K562 (cell line): ENCODE data around the gene GYG1.

ENCODE experiments used
- CBX2 ChIP-seq: fragments of 200-600 bp; sonication (generic); IDR thresholded peaks from one replicate; pipeline ENCODE4 v1.6.1; 2012; ENCODE audit warnings: mild to moderate bottlenecking, low read length, inconsistent platforms; ENCODE audit not compliant: insufficient read depth, poor library complexity, severe bottlenecking
- EP300 ChIP-seq: IDR thresholded peaks from 2 replicates; pipeline ENCODE4 v1.6.1; 2012; ENCODE audit warnings: low read length, improper control_type of control experiment
- EP400 ChIP-seq: fragments of 450-650 bp; IDR thresholded peaks from 2 replicates; pipeline ENCODE4 v1.6.1; 2017; ENCODE audit warnings: antibody characterized with exemption, mild to moderate bottlenecking, moderate library complexity
- KAT7 ChIP-seq: sonication (generic); formaldehyde crosslinking; IDR thresholded peaks from 2 replicates; pipeline ENCODE4 v1.8.0; 2022; ENCODE audit warnings: missing genetic modification reagents, mild to moderate bottlenecking, borderline replicate concordance
- SMAD2 ChIP-seq: fragments of 150-350 bp; IDR thresholded peaks from 2 replicates; pipeline ENCODE4 v1.6.1; 2014; ENCODE audit warnings: low read depth, mild to moderate bottlenecking, low read length
- SP2 ChIP-seq: IDR thresholded peaks from 2 replicates; pipeline ENCODE4 v1.6.1; 2011; ENCODE audit warnings: mild to moderate bottlenecking, low read depth, low read length, moderate library complexity; ENCODE audit not compliant: poor library complexity, severe bottlenecking; ENCODE audit errors: extremely low read depth
- TCF7L2 ChIP-seq: fragments of 150-350 bp; IDR thresholded peaks from 2 replicates; pipeline ENCODE4 v1.6.1; 2016; ENCODE audit warnings: low read depth, mild to moderate bottlenecking, low read length, moderate library complexity
- ZNF140 ChIP-seq: fragments of 250-450 bp; sonication (Bioruptor Pico); IDR thresholded peaks from 2 replicates; pipeline ENCODE4 v1.8.0; 2021; ENCODE audit warnings: moderate library complexity, mild to moderate bottlenecking, inconsistent platforms
- ZNF311 ChIP-seq: fragments of 250-450 bp; sonication (Bioruptor Pico); IDR thresholded peaks from 2 replicates; pipeline ENCODE4 v1.4.0; 2020; ENCODE audit warnings: mild to moderate bottlenecking, moderate library complexity
- TF ChIP-seq, protein P1 (sequence below), 3 experiments: IDR thresholded peaks in 2 of 3; conservative IDR thresholded peaks in 1 of 3; 2 replicates each; pipeline ENCODE4 v1.5.1; 2011 to 2012; ENCODE audit warnings: low read length in 3 of 3, mild to moderate bottlenecking in 3 of 3, control low read depth in 2 of 3, improper control_type of control experiment in 1 of 3, inconsistent platforms in 1 of 3, low read depth in 1 of 3, mixed read lengths in 1 of 3, moderate library complexity in 1 of 3; ENCODE audit not compliant: insufficient read depth in 2 of 3
- TF ChIP-seq, protein P2 (sequence below): fragments of 150-350 bp; IDR thresholded peaks from 2 replicates; pipeline ENCODE4 v1.6.1; 2014; ENCODE audit warnings: low read depth, mild to moderate bottlenecking, low read length, borderline replicate concordance
- TF ChIP-seq, protein P3 (sequence below): sonication (generic); formaldehyde crosslinking; IDR thresholded peaks from 2 replicates; pipeline ENCODE4 v1.8.0; 2022; ENCODE audit warnings: mild to moderate bottlenecking, missing genetic modification reagents, borderline replicate concordance
- TF ChIP-seq, protein P4 (sequence below), 2 experiments: fragments of 450-650 bp; formaldehyde crosslinking in 1 of 2; IDR thresholded peaks; 2 replicates each; pipeline versions ENCODE4 v1.4.0 to v1.6.1; 2014 to 2020; ENCODE audit warnings: mild to moderate bottlenecking in 2 of 2, borderline replicate concordance in 1 of 2, low read depth in 1 of 2

DNA sequence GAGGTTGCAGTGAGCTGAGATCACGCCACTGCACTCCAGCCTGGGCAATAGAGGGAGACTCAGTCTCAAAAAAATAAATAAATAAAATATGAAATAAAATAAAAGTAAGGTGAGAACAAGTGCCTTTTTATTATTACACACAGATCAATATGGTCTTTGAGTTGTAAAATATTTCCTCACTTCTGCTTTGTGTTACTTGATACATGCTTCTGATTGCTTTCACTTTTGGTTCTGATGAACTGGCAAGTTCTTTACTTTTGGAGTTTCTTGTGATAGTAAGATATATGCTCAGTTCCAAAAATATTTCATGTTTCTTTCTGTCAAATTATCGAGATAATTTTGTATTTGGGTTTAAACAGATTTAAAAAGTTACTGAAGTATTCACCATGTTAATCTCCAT is 16.6 kb upstream of the GYG1 start:
- TF ChIP-seq, protein P1, sequence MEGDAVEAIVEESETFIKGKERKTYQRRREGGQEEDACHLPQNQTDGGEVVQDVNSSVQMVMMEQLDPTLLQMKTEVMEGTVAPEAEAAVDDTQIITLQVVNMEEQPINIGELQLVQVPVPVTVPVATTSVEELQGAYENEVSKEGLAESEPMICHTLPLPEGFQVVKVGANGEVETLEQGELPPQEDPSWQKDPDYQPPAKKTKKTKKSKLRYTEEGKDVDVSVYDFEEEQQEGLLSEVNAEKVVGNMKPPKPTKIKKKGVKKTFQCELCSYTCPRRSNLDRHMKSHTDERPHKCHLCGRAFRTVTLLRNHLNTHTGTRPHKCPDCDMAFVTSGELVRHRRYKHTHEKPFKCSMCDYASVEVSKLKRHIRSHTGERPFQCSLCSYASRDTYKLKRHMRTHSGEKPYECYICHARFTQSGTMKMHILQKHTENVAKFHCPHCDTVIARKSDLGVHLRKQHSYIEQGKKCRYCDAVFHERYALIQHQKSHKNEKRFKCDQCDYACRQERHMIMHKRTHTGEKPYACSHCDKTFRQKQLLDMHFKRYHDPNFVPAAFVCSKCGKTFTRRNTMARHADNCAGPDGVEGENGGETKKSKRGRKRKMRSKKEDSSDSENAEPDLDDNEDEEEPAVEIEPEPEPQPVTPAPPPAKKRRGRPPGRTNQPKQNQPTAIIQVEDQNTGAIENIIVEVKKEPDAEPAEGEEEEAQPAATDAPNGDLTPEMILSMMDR (IDR thresholded peaks at IDR 0.05 in 2 of 3, conservative IDR thresholded peaks at IDR 0.05 in 1 of 3; ENCODE audit: insufficient read depth in 2 of 3, low read depth in 1 of 3, low read length in 3 of 3) = no peak
- TF ChIP-seq CBX2 = no peak
- TF ChIP-seq, protein P2, sequence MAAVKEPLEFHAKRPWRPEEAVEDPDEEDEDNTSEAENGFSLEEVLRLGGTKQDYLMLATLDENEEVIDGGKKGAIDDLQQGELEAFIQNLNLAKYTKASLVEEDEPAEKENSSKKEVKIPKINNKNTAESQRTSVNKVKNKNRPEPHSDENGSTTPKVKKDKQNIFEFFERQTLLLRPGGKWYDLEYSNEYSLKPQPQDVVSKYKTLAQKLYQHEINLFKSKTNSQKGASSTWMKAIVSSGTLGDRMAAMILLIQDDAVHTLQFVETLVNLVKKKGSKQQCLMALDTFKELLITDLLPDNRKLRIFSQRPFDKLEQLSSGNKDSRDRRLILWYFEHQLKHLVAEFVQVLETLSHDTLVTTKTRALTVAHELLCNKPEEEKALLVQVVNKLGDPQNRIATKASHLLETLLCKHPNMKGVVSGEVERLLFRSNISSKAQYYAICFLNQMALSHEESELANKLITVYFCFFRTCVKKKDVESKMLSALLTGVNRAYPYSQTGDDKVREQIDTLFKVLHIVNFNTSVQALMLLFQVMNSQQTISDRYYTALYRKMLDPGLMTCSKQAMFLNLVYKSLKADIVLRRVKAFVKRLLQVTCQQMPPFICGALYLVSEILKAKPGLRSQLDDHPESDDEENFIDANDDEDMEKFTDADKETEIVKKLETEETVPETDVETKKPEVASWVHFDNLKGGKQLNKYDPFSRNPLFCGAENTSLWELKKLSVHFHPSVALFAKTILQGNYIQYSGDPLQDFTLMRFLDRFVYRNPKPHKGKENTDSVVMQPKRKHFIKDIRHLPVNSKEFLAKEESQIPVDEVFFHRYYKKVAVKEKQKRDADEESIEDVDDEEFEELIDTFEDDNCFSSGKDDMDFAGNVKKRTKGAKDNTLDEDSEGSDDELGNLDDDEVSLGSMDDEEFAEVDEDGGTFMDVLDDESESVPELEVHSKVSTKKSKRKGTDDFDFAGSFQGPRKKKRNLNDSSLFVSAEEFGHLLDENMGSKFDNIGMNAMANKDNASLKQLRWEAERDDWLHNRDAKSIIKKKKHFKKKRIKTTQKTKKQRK = no peak
- no peak for TF ChIP-seq SMAD2
- TF ChIP-seq, protein P3, sequence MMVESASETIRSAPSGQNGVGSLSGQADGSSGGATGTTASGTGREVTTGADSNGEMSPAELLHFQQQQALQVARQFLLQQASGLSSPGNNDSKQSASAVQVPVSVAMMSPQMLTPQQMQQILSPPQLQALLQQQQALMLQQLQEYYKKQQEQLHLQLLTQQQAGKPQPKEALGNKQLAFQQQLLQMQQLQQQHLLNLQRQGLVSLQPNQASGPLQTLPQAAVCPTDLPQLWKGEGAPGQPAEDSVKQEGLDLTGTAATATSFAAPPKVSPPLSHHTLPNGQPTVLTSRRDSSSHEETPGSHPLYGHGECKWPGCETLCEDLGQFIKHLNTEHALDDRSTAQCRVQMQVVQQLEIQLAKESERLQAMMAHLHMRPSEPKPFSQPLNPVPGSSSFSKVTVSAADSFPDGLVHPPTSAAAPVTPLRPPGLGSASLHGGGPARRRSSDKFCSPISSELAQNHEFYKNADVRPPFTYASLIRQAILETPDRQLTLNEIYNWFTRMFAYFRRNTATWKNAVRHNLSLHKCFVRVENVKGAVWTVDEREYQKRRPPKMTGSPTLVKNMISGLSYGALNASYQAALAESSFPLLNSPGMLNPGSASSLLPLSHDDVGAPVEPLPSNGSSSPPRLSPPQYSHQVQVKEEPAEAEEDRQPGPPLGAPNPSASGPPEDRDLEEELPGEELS (CRISPR knock-in tag) = no peak
- no peak for TF ChIP-seq EP300
- no peak for TF ChIP-seq ZNF311 (CRISPR knock-in tag)
- TF ChIP-seq SP2 = no peak
- TF ChIP-seq ZNF140 (CRISPR knock-in tag) = no peak
- TF ChIP-seq TCF7L2 = no peak
- no peak for TF ChIP-seq EP400
- no peak for TF ChIP-seq KAT7 (CRISPR knock-in tag)
- TF ChIP-seq, protein P4, sequence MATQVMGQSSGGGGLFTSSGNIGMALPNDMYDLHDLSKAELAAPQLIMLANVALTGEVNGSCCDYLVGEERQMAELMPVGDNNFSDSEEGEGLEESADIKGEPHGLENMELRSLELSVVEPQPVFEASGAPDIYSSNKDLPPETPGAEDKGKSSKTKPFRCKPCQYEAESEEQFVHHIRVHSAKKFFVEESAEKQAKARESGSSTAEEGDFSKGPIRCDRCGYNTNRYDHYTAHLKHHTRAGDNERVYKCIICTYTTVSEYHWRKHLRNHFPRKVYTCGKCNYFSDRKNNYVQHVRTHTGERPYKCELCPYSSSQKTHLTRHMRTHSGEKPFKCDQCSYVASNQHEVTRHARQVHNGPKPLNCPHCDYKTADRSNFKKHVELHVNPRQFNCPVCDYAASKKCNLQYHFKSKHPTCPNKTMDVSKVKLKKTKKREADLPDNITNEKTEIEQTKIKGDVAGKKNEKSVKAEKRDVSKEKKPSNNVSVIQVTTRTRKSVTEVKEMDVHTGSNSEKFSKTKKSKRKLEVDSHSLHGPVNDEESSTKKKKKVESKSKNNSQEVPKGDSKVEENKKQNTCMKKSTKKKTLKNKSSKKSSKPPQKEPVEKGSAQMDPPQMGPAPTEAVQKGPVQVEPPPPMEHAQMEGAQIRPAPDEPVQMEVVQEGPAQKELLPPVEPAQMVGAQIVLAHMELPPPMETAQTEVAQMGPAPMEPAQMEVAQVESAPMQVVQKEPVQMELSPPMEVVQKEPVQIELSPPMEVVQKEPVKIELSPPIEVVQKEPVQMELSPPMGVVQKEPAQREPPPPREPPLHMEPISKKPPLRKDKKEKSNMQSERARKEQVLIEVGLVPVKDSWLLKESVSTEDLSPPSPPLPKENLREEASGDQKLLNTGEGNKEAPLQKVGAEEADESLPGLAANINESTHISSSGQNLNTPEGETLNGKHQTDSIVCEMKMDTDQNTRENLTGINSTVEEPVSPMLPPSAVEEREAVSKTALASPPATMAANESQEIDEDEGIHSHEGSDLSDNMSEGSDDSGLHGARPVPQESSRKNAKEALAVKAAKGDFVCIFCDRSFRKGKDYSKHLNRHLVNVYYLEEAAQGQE (IDR thresholded peaks at IDR 0.05; ENCODE audit: borderline replicate concordance) = no peak
- TF ChIP-seq, protein P4 (CRISPR knock-in tag; IDR thresholded peaks at IDR 0.05; ENCODE audit: low read depth) = no peak
